ENCODE data around the gene INPP5E. TPM values are rescaled to one million over a fixed set of nuclear protein-coding genes. Genes with fewer than 3 reads are reported as not detected.

Gene INPP5E
- total RNA-seq, 1 donor from 2014 or later, result 23.3 TPM

DNA sequence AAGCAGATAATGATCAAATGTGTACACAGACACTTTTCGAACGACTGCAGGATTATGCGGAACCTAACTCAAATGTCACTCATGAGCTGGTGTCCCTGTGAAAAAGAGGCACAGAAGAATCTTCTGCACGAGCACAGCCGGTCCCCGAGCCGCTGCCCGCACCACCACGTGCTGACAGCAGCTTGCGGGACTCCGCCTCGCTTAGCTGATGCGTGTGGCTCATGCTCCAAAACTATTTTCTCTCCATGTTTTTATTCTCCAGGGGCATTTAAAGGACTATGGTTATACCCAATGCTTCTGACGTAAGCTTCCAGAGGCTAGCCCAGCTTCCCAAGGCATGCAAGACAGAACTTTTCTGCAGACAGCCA, 33.7 kb upstream of the INPP5E start:
- Mint-ChIP-seq H3K4me1 (no peaks in the 10 kb centered on the region), H3K27me3 (ENCODE audit: low read depth) (no peaks in the 10 kb centered on the region), H3K4me3 (no peak overlapping the region), H3K27ac (no peak overlapping the region), H3K36me3 (peaks cover 20% of the 10 kb centered on the region), H3K9me3 (no peaks in the 10 kb centered on the region)
- no peak for DNase-seq (ENCODE audit: low spot score in 2 of 2, unreplicated experiment in 2 of 2)
- TF ChIP-seq CTCF (IDR thresholded peaks at IDR 0.05; ENCODE audit: unreplicated experiment), result no peak

DNA sequence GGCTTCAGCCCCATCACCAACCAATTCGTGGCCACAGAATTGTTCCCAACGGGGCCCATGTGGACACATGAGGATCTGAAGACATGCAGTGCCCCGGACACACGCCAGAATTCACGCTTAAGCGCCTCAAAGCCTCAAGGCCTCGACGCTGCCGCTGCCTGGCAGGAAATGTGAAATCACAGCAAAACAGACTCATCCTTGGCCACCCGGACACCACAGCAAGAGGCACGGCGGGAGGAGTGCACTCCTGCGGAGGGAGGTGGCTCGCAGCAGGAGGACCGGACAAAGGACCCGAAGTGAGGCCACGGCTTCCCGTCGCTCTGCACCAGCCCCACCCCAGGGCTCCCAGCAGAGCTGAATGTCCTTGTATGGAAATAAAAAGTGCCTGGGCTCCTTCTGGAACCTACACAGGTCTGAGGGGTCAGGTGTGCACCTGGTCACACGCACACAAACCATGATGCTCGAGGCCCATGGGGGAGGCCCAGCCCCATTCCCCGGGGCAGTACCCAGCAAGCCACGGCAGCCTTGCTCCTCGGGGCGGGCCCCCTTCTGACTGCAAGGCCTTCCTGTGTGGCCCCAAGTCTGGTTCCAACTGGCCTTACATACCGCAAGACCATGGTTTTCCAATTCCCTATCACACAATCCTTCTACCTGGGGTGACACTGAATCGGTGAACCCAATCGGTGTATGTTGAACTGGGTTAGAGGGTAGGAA, 33.2 kb upstream of the INPP5E start:
- no peak for TF ChIP-seq CTCF (IDR thresholded peaks at IDR 0.05; ENCODE audit: unreplicated experiment)
- peaks cover 20% of the 10 kb centered on the region for H3K36me3 Mint-ChIP-seq

DNA sequence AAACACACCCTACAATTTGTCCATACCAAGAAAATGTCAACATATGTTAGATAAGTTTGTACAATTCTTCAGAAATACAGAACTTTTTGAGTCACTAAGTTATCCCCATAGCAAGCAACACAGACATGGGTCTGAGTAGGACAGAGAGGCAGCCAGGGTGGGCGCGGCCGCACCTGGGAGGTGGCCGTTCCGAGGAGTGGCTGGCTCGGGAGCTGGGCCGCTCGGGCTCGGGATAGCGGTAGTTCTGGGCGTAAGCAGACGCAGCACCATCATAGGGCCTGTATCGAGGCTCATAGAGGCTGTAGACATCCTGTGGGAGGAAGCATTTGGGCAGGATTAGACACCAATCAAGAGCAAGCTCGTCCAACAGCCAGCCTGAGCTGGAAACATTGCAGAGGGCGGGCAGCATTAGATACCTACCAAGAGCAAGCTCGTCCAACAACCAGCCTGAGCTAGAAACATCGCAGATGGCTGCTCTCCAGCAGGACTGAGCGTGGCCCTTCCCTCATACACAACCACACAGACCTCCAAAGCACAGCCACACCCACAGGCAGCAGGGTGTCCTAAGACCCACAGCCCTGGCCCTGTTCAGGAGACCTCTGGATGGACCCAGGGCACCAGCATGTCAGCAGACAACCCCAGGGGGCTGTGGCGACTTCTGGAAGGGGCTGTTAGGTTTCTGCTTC, 32.3 kb upstream of the INPP5E start:
- DNase-seq (ENCODE audit: low spot score in 2 of 2, unreplicated experiment in 2 of 2), result no peak
- peaks cover 18% of the 10 kb centered on the region for H3K36me3 Mint-ChIP-seq
- no peak for TF ChIP-seq CTCF (IDR thresholded peaks at IDR 0.05; ENCODE audit: unreplicated experiment)
- no peaks in the 10 kb centered on the region for H3K27me3 Mint-ChIP-seq (ENCODE audit: low read depth)
- no peak overlapping the region for H3K27ac Mint-ChIP-seq
- no peaks in the 10 kb centered on the region for H3K9me3 Mint-ChIP-seq
- no peaks in the 10 kb centered on the region for H3K4me1 Mint-ChIP-seq
- no peak overlapping the region for H3K4me3 Mint-ChIP-seq

More for the DNA sequence above, 33.2 kb upstream of the INPP5E start:
- DNase-seq (ENCODE audit: low spot score in 2 of 2, unreplicated experiment in 2 of 2), result no peak
- Mint-ChIP-seq H3K9me3 (no peaks in the 10 kb centered on the region), H3K4me3 (no peak overlapping the region), H3K4me1 (no peaks in the 10 kb centered on the region), H3K27ac (no peak overlapping the region), H3K27me3 (ENCODE audit: low read depth) (no peaks in the 10 kb centered on the region)

GRCh38 chr9:136470792-136471469, 31.3 kb upstream of the INPP5E start:
- Mint-ChIP-seq H3K36me3 (peaks cover 23% of the 10 kb centered on the region), H3K27me3 (ENCODE audit: low read depth) (no peaks in the 10 kb centered on the region), H3K4me1 (no peaks in the 10 kb centered on the region), H3K9me3 (no peaks in the 10 kb centered on the region), H3K27ac (no peak overlapping the region), H3K4me3 (no peak overlapping the region)
- TF ChIP-seq CTCF (IDR thresholded peaks at IDR 0.05; ENCODE audit: unreplicated experiment), result no peak
- DNase-seq (ENCODE audit: low spot score in 2 of 2, unreplicated experiment in 2 of 2), result no peak

- Mint-ChIP-seq H3K9me3 (no peaks in the 10 kb centered on the region), H3K4me1 (no peaks in the 10 kb centered on the region), H3K4me3 (no peak overlapping the region), H3K27me3 (ENCODE audit: low read depth) (no peaks in the 10 kb centered on the region), H3K36me3 (peaks cover 20% of the 10 kb centered on the region), H3K27ac (no peak overlapping the region)
- no peak for DNase-seq (ENCODE audit: low spot score in 2 of 2, unreplicated experiment in 2 of 2)
- TF ChIP-seq CTCF (IDR thresholded peaks at IDR 0.05; ENCODE audit: unreplicated experiment), result no peak
These were observed 30.7 kb upstream of the INPP5E start for GRCh38 chr9:136470356-136470755.
